Measurements from ENCODE around the gene CCDC87. TPM values are rescaled to one million over a fixed set of nuclear protein-coding genes. Genes with fewer than 3 reads are reported as not detected.

Gene CCDC87
- 0.11 and 0.17 TPM in 2 replicates for total RNA-seq

DNA sequence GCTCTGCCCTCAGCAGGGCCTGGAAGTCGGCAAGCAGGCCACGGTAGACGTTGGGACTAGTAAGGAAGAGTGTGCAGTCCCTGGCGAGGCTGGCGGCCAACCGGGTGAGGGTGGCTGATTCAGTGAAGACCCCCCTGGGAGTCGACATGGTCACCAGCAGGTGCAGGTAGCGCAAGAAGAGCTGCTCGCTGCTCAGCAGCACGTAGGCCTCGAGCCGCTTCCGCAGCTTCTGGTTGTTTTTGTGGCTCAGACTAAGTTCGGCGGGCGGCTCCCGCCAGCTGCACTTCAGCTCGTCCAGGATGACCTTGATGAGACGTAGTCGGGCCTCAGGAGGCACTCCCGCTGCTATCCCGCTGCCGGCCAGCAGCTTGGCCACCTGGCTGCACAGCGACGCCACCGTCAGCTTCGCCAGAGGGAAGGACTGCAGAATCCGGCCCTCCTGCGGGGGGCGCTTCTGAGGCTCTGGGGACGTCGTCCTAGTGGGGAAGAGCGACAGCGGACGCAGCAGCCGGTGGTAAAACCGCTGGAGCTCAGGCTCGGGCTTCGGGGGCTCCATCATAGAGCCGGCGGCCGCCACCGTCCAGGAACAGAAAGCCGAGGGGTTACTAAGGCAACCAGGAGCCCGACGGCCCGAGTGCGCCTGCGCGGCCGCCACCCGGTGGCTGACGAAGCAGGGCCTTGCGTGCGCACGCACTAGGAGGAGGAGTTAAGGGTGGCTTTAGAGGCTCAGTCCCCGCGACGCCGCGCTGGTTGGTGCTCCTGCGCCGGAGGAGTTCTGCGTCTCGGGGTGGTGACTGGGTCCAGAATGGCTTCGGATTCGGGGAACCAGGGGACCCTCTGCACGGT, at the start of gene CCDC87, which contains the start of gene CCS:
Gene CCDC87, minus strand, starts transcription at position 607 of the 846 bp plus-strand sequence. Its CDS starts 48 bp downstream, at position 559.
Gene CCS, plus strand, starts transcription at position 729 of the 846 bp plus-strand sequence. Its CDS starts 77 bp downstream, at position 806.

GRCh38 chr11:66638177-66639065, 45.6 kb upstream of the CCDC87 start, which contains the start of gene RBM4:
Gene RBM4, plus strand, starts transcription at chr11:66638703. Its CDS starts 1,009 bp downstream, at chr11:66639712.

GRCh38 chr11:66616379-66617154, 23.7 kb upstream of the CCDC87 start, which contains the start of gene RBM14:
Gene RBM14, plus strand, starts transcription at chr11:66616630. Its CDS starts 91 bp downstream, at chr11:66616721.

GRCh38 chr11:66568124-66568916, 24.5 kb downstream of the CCDC87 start, which contains the start of gene CTSF:
Gene CTSF, minus strand, starts transcription at chr11:66568606. Its CDS starts 120 bp downstream, at chr11:66568486.

GRCh38 chr11:66546368-66546965, 46.4 kb downstream of the CCDC87 start, which contains the start of gene ACTN3:
Gene ACTN3, plus strand, starts transcription at chr11:66546903. Its CDS starts 35 bp downstream, at chr11:66546938.

DNA sequence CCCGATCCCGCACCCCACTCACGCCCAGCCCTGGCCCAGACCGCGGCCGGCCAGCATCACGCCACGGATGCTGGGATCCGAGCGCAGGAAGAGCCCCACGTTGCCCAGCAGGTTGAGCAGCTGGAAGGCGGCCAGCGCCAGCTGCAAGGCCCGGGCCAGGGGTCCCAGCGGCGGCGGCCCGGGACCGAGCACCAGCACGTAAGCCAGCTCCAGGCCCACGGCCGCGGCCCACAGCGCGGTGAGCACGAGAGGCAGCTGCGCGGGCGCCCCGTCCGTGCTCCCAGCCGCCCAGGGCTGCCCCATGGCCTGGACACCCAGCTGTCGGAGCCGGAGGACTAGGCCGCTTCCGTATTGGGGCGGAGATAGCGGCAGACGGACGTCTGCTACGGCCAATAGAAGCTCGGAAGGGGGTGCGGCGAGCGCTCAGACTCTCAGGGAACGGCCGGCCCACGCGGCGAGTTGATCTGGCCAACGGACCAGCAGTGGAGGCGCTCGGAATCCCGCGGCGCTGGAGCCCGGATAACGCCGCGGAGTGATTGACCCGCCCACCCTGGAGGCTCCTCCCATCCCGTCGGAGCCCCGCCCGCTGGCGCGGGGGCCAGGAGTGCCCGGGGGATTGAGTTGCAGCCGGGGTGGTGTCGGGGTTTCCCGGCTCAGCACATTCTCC, 47.0 kb downstream of the CCDC87 start, which contains the start of gene ZDHHC24:
Gene ZDHHC24, minus strand, starts transcription at position 348 of the 667 bp plus-strand sequence. Its CDS starts 45 bp downstream, at position 303.

Other genes starting within 250 kb of the CCDC87 start
- gene BRMS1, start 248.0 kb downstream of the CCDC87 start, total RNA-seq: 52.0 and 57.8 TPM in 2 replicates
- gene B4GAT1, start 245.4 kb downstream of the CCDC87 start, total RNA-seq: 15.8 and 23.2 TPM in 2 replicates
- 0.26 and 0.76 TPM in 2 replicates for gene SLC29A2, start 221.3 kb downstream of the CCDC87 start, total RNA-seq
- not detected in 2 replicates for gene NPAS4, start 172.0 kb downstream of the CCDC87 start, total RNA-seq
- 31.5 and 35.2 TPM in 2 replicates for gene MRPL11, start 154.2 kb downstream of the CCDC87 start, total RNA-seq
- gene PELI3, start 126.2 kb downstream of the CCDC87 start, total RNA-seq: 4.4 TPM in 2 replicates
- 36.2 and 42.4 TPM in 2 replicates for gene DPP3, start 112.6 kb downstream of the CCDC87 start, total RNA-seq
- 15.0 and 20.4 TPM in 2 replicates for gene BBS1, start 82.4 kb downstream of the CCDC87 start, total RNA-seq
- gene ZDHHC24, start 47.0 kb downstream of the CCDC87 start, total RNA-seq: 12.9 and 14.8 TPM in 2 replicates
- gene ACTN3, start 46.2 kb downstream of the CCDC87 start, total RNA-seq: not detected in 2 replicates
- 39.6 and 44.7 TPM in 2 replicates for gene CTSF, start 24.5 kb downstream of the CCDC87 start, total RNA-seq
- 28.3 and 29.9 TPM in 2 replicates for gene CCS, start 122 bp upstream of the CCDC87 start, total RNA-seq
- 16.5 and 18.7 TPM in 2 replicates for gene RBM14, start 23.6 kb upstream of the CCDC87 start, total RNA-seq
- 132 and 183 TPM in 2 replicates for gene RBM4, start 45.6 kb upstream of the CCDC87 start, total RNA-seq
- gene RBM4B, start 84.8 kb upstream of the CCDC87 start, total RNA-seq: 20.6 and 26.5 TPM in 2 replicates
- 12.6 TPM in 2 replicates for gene SPTBN2, start 136.2 kb upstream of the CCDC87 start, total RNA-seq